Activated CD4-positive, alpha-beta T cell treated with anti-CD3 and anti-CD28 coated beads, Interleukin-10, Interleukin-2, amounts not matched to agents 100 ng/mL and 50 ng/mL, durations not matched to agents 16 hours and 8 hours (primary cell): ENCODE data around the gene SHROOM3.

Source experiments
- DNase-seq: peaks from one replicate; pipeline ENCODE4 v3.0.0-alpha.2; 2020

Gene SHROOM3

GRCh38 chr4:76572224-76572623 lies 137.2 kb downstream of the SHROOM3 start:
- DNase-seq = no peak

DNA sequence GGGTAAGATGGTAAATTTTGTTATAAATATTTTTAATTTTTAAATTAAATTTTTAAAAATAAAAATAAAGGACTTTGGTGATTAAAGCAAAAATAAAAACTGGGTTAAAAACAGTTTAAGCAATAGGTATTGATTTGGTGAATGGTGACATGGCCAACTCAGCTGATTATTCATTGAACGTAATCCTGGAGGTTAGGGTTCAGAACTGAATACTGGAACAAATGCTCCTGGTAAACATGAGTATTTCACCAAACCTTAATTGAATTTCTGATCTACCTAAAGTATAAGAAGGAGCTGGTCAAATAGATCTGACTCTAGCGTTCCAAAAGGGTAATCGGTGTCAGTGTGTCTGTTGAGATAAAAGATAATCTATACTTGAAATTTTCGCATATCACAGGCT lies 141.8 kb downstream of the SHROOM3 start:
- no peak for DNase-seq

- DNase-seq = no peak
Measured at GRCh38 chr4:76578002-76578560, 143.1 kb downstream of the SHROOM3 start.

GRCh38 chr4:76579596-76580375 lies 144.8 kb downstream of the SHROOM3 start:
- no peak for DNase-seq

- no peak for DNase-seq
Measured at GRCh38 chr4:76581077-76581962, 146.3 kb downstream of the SHROOM3 start.

DNA sequence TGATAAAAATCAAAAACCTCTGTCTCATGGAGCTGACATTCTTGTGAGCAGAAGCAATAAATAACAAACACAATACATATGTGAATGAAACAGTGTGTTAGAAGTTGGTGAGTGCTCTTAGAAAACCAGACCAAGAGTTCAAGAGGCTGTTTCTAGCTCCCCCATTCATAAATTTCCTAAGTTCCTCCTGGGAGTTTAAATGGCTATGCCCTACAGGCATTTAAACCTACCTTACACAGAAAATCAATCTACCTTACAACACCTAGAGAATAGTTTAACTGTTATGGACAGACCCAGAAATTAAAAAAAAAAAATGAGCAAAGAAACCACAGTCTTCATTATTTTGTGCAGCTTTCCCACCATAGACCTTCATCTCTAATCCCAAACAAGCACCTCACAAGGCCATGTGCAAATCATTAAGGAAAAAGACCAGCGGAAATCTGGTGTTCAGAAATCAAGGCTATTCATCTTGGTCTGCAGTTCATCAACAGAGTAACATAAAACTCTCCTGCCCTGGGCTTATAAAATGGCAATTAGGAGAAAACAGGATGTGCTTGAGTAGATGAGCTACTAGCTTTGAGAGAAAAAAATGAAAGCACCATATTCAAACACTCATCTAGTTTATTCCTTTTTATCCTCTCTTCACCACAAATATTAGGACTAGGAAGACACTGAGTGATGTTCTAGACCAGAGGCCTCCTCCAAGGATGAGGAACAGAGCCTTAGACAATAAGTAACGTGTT lies 147.2 kb downstream of the SHROOM3 start:
- DNase-seq = no peak

DNA sequence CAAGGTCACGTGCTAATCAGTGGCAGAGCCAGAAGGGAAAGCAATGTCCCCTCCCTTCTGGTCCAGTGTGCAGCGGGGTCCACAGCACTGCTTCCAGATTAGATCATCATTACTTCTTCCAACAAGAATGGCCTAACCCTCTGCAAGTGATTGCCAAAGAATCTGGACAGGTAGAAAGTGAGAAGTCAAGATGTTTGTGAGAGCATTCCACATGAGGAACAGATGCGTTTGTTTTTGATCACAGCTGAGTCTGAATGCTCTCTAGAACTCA lies 147.7 kb downstream of the SHROOM3 start:
- no peak for DNase-seq

- DNase-seq = no peak
Measured at GRCh38 chr4:76584241-76585152, 149.5 kb downstream of the SHROOM3 start.

DNA sequence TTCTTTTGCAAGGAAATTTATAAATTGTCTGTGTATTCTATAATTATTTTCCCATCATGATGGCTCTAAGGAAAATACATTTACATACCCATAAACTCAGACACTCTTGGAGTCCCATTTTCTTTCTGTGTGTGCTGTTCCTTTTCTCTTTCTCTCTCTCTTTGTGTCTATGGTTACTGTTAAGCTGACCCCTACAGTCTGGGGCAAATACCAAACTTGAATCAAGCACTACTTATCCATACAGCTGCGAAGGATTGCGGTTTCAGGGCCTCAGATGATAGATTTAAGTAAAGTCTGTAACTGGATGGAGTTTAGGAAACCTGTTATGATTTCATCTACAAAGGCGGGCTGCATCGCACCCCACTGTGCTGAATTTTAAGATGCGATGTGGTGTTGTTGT lies 150.2 kb downstream of the SHROOM3 start:
- no peak for DNase-seq

DNA sequence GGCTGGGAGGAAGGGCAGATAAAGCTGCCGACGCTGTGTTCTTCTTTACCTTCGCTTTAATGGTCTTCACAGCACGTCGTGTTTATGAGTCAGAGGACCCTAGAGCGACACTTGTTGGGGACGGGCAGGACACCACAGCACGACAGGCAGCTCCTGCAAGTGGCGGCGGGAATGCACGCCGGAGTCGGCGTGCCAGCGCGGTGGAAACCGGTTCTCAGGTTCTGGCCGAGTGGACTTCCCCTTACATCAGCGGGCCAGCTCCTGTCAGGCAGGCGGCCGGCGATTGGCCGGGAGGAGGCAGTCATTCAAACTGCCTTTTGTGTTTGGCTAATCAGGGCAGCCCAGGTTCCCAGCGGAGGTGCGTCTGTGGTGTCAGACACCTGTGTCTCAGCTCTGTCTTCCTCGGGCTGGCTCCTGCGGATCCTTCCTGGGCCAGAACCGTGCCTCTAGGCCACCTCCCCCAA lies 150.9 kb downstream of the SHROOM3 start:
- peak; percentile 10 for DNase-seq

GRCh38 chr4:76588274-76588673 lies 153.2 kb downstream of the SHROOM3 start:
- no peak for DNase-seq

- DNase-seq = no peak
Measured at GRCh38 chr4:76589402-76589801, 154.4 kb downstream of the SHROOM3 start.

DNA sequence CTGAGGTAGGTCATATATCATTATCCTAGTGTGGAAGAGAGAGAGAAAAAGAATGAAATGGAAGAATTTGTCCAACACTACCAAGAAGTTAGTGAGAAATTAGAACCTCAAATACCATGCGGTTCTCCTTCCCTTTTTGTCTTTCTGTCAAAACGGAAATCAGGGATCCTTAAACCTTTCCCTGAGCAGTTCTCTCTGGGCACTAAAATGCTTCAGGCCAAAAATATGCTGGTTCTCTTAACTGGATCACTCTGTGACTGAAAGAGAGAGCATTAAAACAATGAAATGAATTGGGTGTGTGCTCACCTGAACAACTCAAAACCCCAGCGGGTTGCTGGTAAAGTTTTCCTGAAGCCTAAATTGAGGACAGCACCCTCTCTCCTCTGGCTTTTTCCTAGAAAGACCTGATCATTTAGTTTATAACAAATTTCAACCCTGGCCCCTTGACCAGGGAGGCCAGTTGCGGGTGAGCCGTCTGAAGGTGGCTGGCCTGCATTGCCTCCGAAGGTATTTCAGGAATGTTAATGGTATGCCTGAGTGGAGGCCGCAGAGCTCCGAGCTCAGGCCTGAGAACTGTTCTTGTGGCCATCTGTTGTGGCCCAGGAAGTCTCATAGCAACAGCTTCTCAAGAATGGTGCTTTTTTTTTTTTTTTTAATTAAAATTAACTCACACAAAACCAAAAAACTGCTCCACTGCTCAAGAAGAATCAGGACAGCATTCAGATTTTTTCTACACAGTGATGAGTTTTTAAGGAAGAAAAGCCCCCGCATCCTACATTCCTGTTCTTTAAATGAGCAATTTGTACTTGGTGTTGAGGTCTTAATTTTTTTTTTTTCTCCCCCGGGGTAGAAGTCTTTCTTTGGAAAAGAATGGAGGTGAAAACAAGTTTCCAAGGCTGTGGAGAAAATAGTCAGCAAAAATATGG lies 155.1 kb downstream of the SHROOM3 start:
- DNase-seq = no peak

GRCh38 chr4:76590798-76591281 lies 155.8 kb downstream of the SHROOM3 start:
- DNase-seq = no peak

- no peak for DNase-seq
Measured at GRCh38 chr4:76591992-76592391, 157.0 kb downstream of the SHROOM3 start.

DNA sequence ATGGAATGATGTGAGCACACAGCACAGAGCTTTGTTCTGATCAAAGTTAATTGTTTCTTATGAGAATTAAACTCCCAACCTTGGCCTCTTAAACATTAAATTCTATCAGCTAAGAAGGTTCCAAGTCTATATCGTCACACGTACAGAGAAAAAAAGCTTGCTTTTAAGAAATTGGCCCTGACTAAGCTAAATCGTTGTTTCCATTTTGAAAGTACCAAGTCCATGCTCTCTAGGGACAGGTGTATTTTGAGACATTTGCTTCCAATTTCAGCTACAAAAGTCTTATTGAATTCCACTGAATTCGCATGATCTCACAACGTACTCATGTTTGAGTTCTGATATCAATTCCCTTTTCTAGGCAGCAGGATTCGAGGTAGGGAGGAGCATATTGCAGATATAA lies 157.4 kb downstream of the SHROOM3 start:
- DNase-seq = no peak

- DNase-seq = no peak
Measured at GRCh38 chr4:76594173-76594572, 159.1 kb downstream of the SHROOM3 start.

DNA sequence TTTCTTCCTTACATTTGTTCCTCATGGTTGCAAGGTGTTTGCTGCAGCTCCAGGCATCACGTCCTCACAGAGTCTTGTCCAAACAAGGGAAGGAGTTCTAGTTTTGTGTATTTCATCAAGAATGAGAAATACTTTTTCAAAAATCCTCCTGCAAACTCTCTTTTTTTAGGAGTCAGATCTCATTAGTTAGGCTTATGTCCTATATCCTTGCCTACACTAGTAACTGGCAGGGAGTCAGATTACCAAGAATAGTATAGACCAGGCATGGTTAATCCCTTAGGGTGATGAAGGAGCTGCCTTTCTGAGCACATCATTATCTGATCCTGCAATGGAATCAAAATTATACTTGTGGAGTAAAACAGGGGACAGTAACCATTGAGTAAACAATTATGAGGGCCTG lies 160.4 kb downstream of the SHROOM3 start:
- DNase-seq = no peak

- no peak for DNase-seq
Measured at GRCh38 chr4:76596713-76597112, 161.7 kb downstream of the SHROOM3 start.

DNA sequence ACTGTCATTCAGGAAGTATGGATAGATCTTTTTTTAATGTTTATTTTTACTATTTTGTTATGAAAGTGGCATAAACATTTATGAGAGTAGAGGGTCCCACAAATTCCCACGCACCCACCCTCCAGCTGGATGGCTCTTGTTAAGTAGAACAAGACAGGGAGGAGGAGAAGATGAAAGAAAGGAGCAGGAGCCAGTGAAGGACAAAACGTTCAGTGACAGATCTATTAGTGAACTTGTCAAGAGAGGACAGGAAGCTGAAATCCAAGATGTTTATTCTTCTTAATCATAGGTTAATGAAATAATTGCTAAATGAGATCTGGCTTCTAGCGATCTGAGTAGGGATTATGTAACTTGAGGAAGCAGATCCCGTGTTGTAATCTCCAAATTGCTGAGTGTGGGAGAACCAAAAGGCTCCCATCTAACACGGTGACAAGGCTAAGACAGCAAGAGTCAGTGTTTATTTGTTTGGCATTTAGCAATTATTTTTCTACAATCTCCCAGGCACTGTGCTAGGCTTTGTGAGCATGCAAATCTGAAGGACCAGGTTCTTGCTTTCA lies 162.5 kb downstream of the SHROOM3 start:
- no peak for DNase-seq
